Adrenal gland (tissue), 12 donors: ENCODE data around the gene PLD5. TPM values are rescaled to one million over a fixed set of nuclear protein-coding genes. Genes with fewer than 3 reads are reported as not detected.

Experiments
- DNase-seq, 7 donors: peaks; one replicate each; pipeline ENCODE4 v3.0.0-alpha.2; 2019 to 2020
- H3K27ac ChIP-seq, 5 donors: fragments of 200-600 bp; sonication (generic) in 4 of 5; 1 replicate in 3 of 5; 2 replicates in 2 of 5; pipeline versions ENCODE4 v1.5.1 to v1.8.0; 2016 to 2020; ENCODE audit warnings: mild to moderate bottlenecking in 1 of 5
- H3K27me3 ChIP-seq: fragments of 200-600 bp; 2 replicates; pipeline ENCODE4 v1.8.0; 2021
- H3K36me3 ChIP-seq, 2 donors: fragments of 200-600 bp; replicated peaks in 1 of 2; 1 replicate in 1 of 2; 2 replicates in 1 of 2; pipeline versions ENCODE4 v1.5.1 to v1.8.0; 2018 to 2022
- H3K4me1 ChIP-seq, 2 donors: fragments of 200-600 bp; replicated peaks in 1 of 2; 1 replicate in 1 of 2; 2 replicates in 1 of 2; pipeline versions ENCODE4 v1.5.1 to v1.8.0; 2018 to 2021
- H3K4me3 ChIP-seq, 4 donors: fragments of 200-600 bp; sonication (generic) in 3 of 4; one replicate each; pipeline ENCODE4 v1.5.1; 2016 to 2018
- H3K9me3 ChIP-seq, 3 donors: fragments of 200-600 bp; sonication (generic) in 1 of 3; replicated peaks in 1 of 3; 1 replicate in 2 of 3; 2 replicates in 1 of 3; pipeline versions ENCODE4 v1.5.1 to v1.8.0; 2016 to 2021
- CTCF ChIP-seq, 6 experiments: fragments of 450-650 bp in 4 of 6; fragments of 200-600 bp in 2 of 6; sonication (generic) in 1 of 6; IDR thresholded peaks; 1 replicate in 5 of 6; 2 replicates in 1 of 6; pipeline versions ENCODE4 v1.5.1 to v1.8.0; 2016 to 2021; ENCODE audit warnings: antibody characterized with exemption in 6 of 6, mild to moderate bottlenecking in 2 of 6, moderate library complexity in 1 of 6
- POLR2A ChIP-seq, 2 donors: fragments of 450-650 bp; IDR thresholded peaks; one replicate each; pipeline ENCODE4 v1.6.1; 2017; ENCODE audit warnings: antibody characterized with exemption in 2 of 2, mild to moderate bottlenecking in 2 of 2, moderate library complexity in 1 of 2
- WGBS, 4 donors: extraction: QIAGEN DNeasy Blood & Tissue Kit in 2 of 4; methylation state at CpG; one replicate each; pipeline versions ENCODE4 v1.1.5 to v1.1.7; 2013 to 2017; 5-methylcytosine and 5-hydroxymethylcytosine counted together
- intact Hi-C, 2 donors: fragments of 100-400 bp; cut with DNase I; formaldehyde crosslinking; loops; one replicate each; pipeline versions ENCODE4 v1.14.1 to v1.15.0; 2022 to 2023
- polyA plus RNA-seq, 3 donors: library from polyadenylated mRNA; stranded (reverse); fragments of 200-250 nt in 2 of 3; fragments of 350-450 nt in 1 of 3; fragmentation: Illumina TruSeq in 1 of 3; extraction: RNeasy Lipid Tissue Mini Kit (QIAGEN cat#74804) in 1 of 3; gene quantifications; one replicate each; pipeline ENCODE4 v1.2.3, GENCODE V29; 2013 to 2014
- total RNA-seq, 9 donors: library from RNA; depleted of rRNA in 4 of 9; stranded (reverse); fragments of >200 nt in 4 of 9; fragments of 120-200 nt in 1 of 9; fragmentation: NEBNext Ultra II Directional in 1 of 9; extraction: Animal tissue kit (Norgen Biotek cat#: 25700) in 1 of 9; gene quantifications; one replicate each; pipeline versions ENCODE4 v1.1.0 to v1.2.4, GENCODE V29; 2013 to 2023
- donor health status: healthy with polysubstance abuse.
- donor health status: Bipolar disorder and iron deficiency.
- donor health status: DM: yes; HTN: yes; CAD: no.
- donor health status: DM: no; HTN: no; CAD: no.
- donor health status: DM: no; HTN: no; CAD: no.
- donor health status: DM: yes; HTN: yes; CAD: no.

PLD5 gene
- total and polyA plus RNA-seq, 12 donors, result 0.24 to 9.6 (median 2.5) TPM

DNA sequence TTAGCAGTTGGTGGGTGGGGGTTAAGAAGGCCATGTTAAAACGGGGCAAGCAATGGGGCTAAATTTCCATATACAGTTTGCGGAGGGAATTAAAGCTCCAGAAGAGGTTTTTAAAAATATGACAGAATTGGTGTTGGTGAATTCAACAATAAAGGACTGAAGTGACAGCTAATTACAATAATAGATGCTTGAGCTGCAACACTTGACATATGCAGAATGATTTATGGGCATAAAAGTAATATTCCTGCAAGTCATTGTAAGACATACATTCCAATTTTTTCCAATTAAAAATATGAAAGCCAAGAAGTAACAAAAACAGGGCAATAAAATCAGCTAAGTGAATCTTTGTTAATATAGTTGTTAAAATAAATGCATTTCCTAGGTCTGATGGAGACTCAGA is 323.4 kb downstream of the PLD5 start:
- no peaks in the 10 kb centered on the region for H3K9me3 ChIP-seq
- H3K27me3 ChIP-seq, result no peaks in the 10 kb centered on the region
- no peak overlapping the region for H3K4me3 ChIP-seq
- 86 to 91% (median 88%) methylated on average over 2 of the region's 2 CpGs for WGBS, 4 donors
- no peak overlapping the region for H3K27ac ChIP-seq
- no peak for DNase-seq
- H3K36me3 ChIP-seq, result no peaks in the 10 kb centered on the region
- no peak for TF ChIP-seq CTCF (IDR thresholded peaks at IDR 0.05)
- TF ChIP-seq POLR2A (IDR thresholded peaks at IDR 0.05), result no peak
- H3K4me1 ChIP-seq, result no peaks in the 10 kb centered on the region
- intact Hi-C loops, result no loop called here

GRCh38 chr1:242199776-242200458 is 324.6 kb downstream of the PLD5 start:
- H3K9me3 ChIP-seq, result no peaks in the 10 kb centered on the region
- H3K27ac ChIP-seq, result no peak overlapping the region
- DNase-seq, result no peak
- no peaks in the 10 kb centered on the region for H3K27me3 ChIP-seq
- H3K4me3 ChIP-seq, result no peak overlapping the region
- intact Hi-C loops, result no loop called here
- H3K36me3 ChIP-seq, result no peaks in the 10 kb centered on the region
- H3K4me1 ChIP-seq, result no peaks in the 10 kb centered on the region
- no peak for TF ChIP-seq POLR2A (IDR thresholded peaks at IDR 0.05)
- TF ChIP-seq CTCF (IDR thresholded peaks at IDR 0.05), result no peak
- WGBS, 4 donors, result 85 to 89% (median 88%) methylated on average over 8 of the region's 8 CpGs

- Histone ChIP-seq H3K4me1 (no peaks in the 10 kb centered on the region), H3K9me3 (no peaks in the 10 kb centered on the region), H3K4me3 (no peak overlapping the region), H3K27me3 (no peaks in the 10 kb centered on the region), H3K27ac (no peak overlapping the region), H3K36me3 (no peaks in the 10 kb centered on the region)
- no peak for DNase-seq
- intact Hi-C loops, result no loop called here
- no peak for TF ChIP-seq POLR2A (IDR thresholded peaks at IDR 0.05)
- TF ChIP-seq CTCF (IDR thresholded peaks at IDR 0.05), result no peak
- 74 to 84% (median 80%) methylated on average over 9 of the region's 9 CpGs for WGBS, 4 donors
Measured at GRCh38 chr1:242197907-242198820, 326.3 kb downstream of the PLD5 start.

- TF ChIP-seq POLR2A (IDR thresholded peaks at IDR 0.05), result no peak
- TF ChIP-seq CTCF (IDR thresholded peaks at IDR 0.05), result no peak
- Histone ChIP-seq H3K4me3 (no peak overlapping the region), H3K4me1 (no peaks in the 10 kb centered on the region), H3K27ac (no peak overlapping the region), H3K9me3 (no peaks in the 10 kb centered on the region), H3K36me3 (no peaks in the 10 kb centered on the region), H3K27me3 (no peaks in the 10 kb centered on the region)
- DNase-seq, result no peak
- 84 to 96% (median 88%) methylated on average over 5 of the region's 5 CpGs for WGBS, 4 donors
- intact Hi-C loops, result no loop called here
Measured at GRCh38 chr1:242196914-242197313, 327.6 kb downstream of the PLD5 start.
